Caco-2 (cell line): Measurements from ENCODE around the gene PLA2G4B. TPM values are rescaled to one million over a fixed set of nuclear protein-coding genes. Genes with fewer than 3 reads are reported as not detected.
"Not testable (repeated sequence)": the region's sequence is repeated elsewhere in the genome, so short reads cannot be mapped to it uniquely, and the experiment has no call there.

ENCODE experiments used
- BruUV-seq: library from RNA; stranded (reverse); fragments of 400-500 nt; replicated peaks from 2 replicates; lab custom pipeline; 2021; lab: Mats Ljungman, UMichigan
- CTCF ChIA-PET: fragments of 300-600 bp; sonication (Branson Sonifier 250); formaldehyde crosslinking; loops from one replicate; lab custom pipeline; 2022; ENCODE audit warnings: antibody characterized with exemption; lab: Charles Lee
- POLR2A ChIA-PET: fragments of 300-600 bp; sonication (Branson Sonifier 250); formaldehyde crosslinking; loops from one replicate; lab custom pipeline; 2022; ENCODE audit warnings: antibody characterized with exemption; lab: Charles Lee
- DNase-seq, 2 experiments: peaks; one replicate each; pipeline versions ENCODE4 v3.0.0 to v3.0.0-alpha.2; 2020 to 2022
- H3K27me3 ChIP-seq: replicated peaks from 2 replicates; pipeline ENCODE4 v1.6.0; 2011; ENCODE audit warnings: low read length; ENCODE audit not compliant: control insufficient read depth, insufficient read depth
- H3K36me3 ChIP-seq: 2 replicates; pipeline ENCODE4 v1.5.1; 2011; ENCODE audit warnings: low read length; ENCODE audit not compliant: control insufficient read depth, insufficient read depth
- H3K4me1 ChIP-seq: fragments of 250-450 bp; sonication (Bioruptor Pico); 2 replicates; pipeline ENCODE4 v1.5.1; 2020; ENCODE audit warnings: mild to moderate bottlenecking
- H3K4me3 ChIP-seq: 2 replicates; pipeline ENCODE4 v1.5.1; 2011; ENCODE audit warnings: low read depth, mild to moderate bottlenecking, control low read depth, low read length
- H3K9me3 ChIP-seq: fragments of 250-450 bp; sonication (Bioruptor Pico); 2 replicates; pipeline ENCODE4 v1.5.1; 2020; ENCODE audit warnings: mild to moderate bottlenecking, moderate library complexity
- H3K27ac Mint-ChIP-seq: one replicate; pipeline ENCODE4 v1.8.0; 2022; ENCODE audit warnings: mixed read lengths; ENCODE audit not compliant: unreplicated experiment
- H3K27me3 Mint-ChIP-seq: one replicate; pipeline ENCODE4 v1.8.0; 2022; ENCODE audit warnings: mixed read lengths; ENCODE audit not compliant: insufficient read depth, unreplicated experiment
- H3K36me3 Mint-ChIP-seq: one replicate; pipeline ENCODE4 v1.8.0; 2022; ENCODE audit warnings: mild to moderate bottlenecking, mixed read lengths; ENCODE audit not compliant: insufficient read depth, unreplicated experiment
- H3K4me1 Mint-ChIP-seq: one replicate; pipeline ENCODE4 v1.8.0; 2022; ENCODE audit warnings: low read depth, mixed read lengths; ENCODE audit not compliant: unreplicated experiment
- H3K4me3 Mint-ChIP-seq: one replicate; pipeline ENCODE4 v1.8.0; 2022; ENCODE audit warnings: mild to moderate bottlenecking, moderate library complexity, mixed read lengths; ENCODE audit not compliant: unreplicated experiment
- H3K9me3 Mint-ChIP-seq: one replicate; pipeline ENCODE4 v1.8.0; 2022; ENCODE audit warnings: mixed read lengths; ENCODE audit not compliant: unreplicated experiment
- CTCF ChIP-seq, 2 experiments: fragments of 200-600 bp in 1 of 2; IDR thresholded peaks; 1 replicate in 1 of 2; 2 replicates in 1 of 2; pipeline versions ENCODE4 v1.5.1 to v1.8.0; 2011 to 2022; ENCODE audit warnings: antibody characterized with exemption in 1 of 2, control low read depth in 1 of 2, inconsistent platforms in 1 of 2, low read depth in 1 of 2, low read length in 1 of 2, mild to moderate bottlenecking in 1 of 2, moderate library complexity in 1 of 2; ENCODE audit not compliant: insufficient read depth in 1 of 2, severe bottlenecking in 1 of 2, unreplicated experiment in 1 of 2
- intact Hi-C: fragments of 100-400 bp; cut with micrococcal nuclease; formaldehyde crosslinking; loops from one replicate; pipeline ENCODE4 v1.10.0; 2022; ENCODE audit not compliant: unreplicated experiment
- total RNA-seq: library from RNA; stranded (reverse); gene quantifications from 2 replicates; pipeline ENCODE4 v1.2.3, GENCODE V29; 2022

The PLA2G4B gene
- total RNA-seq, 1 experiment from 2014 or later = 6.0 TPM

- Histone ChIP-seq H3K4me1 (no peaks in the 10 kb centered on the region), H3K27me3 (no peaks in the 10 kb centered on the region), H3K36me3 (no peaks in the 10 kb centered on the region), H3K9me3 (no peaks in the 10 kb centered on the region), H3K4me3 (no peak overlapping the region)
- TF ChIP-seq CTCF (IDR thresholded peaks at IDR 0.05; ENCODE audit: insufficient read depth in 1 of 2, low read depth in 1 of 2, low read length in 1 of 2, severe bottlenecking in 1 of 2, unreplicated experiment in 1 of 2) = no peak
- no TSS peak for BruUV-seq
- peaks cover 12% of the 10 kb centered on the region for H3K36me3 Mint-ChIP-seq
- POLR2A ChIA-PET = no interaction called here
- no peaks in the 10 kb centered on the region for H3K9me3 Mint-ChIP-seq
- no peak overlapping the region for H3K27ac Mint-ChIP-seq
- no peak overlapping the region for H3K4me3 Mint-ChIP-seq
- no peaks in the 10 kb centered on the region for H3K27me3 Mint-ChIP-seq
- intact Hi-C loops = loop anchor here (5.0 kb wide), 1 partner anchor 72 kb away; no protein-coding TSS in a partner anchor
- DNase-seq = no peak
- CTCF ChIA-PET = no interaction called here
- peaks cover 12% of the 10 kb centered on the region for H3K4me1 Mint-ChIP-seq
Observed at GRCh38 chr15:41829959-41830646, 8.5 kb upstream of the PLA2G4B start.

- H3K9me3 ChIP-seq, H3K4me3 ChIP-seq, H3K9me3 Mint-ChIP-seq, H3K4me3 Mint-ChIP-seq, H3K36me3 ChIP-seq, H3K27me3 Mint-ChIP-seq, CTCF ChIA-PET, H3K27me3 ChIP-seq, H3K27ac Mint-ChIP-seq, intact Hi-C loops, H3K4me1 ChIP-seq, DNase-seq, POLR2A ChIA-PET, BruUV-seq: not testable (repeated sequence)
- H3K36me3 Mint-ChIP-seq = peaks cover 12% of the 10 kb centered on the region
- H3K4me1 Mint-ChIP-seq = peaks cover 12% of the 10 kb centered on the region
Observed at GRCh38 chr15:41831291-41831690, 7.4 kb upstream of the PLA2G4B start.

- Mint-ChIP-seq H3K9me3 (no peaks in the 10 kb centered on the region), H3K27me3 (no peaks in the 10 kb centered on the region), H3K4me3 (no peak overlapping the region), H3K4me1 (peaks cover 12% of the 10 kb centered on the region), H3K27ac (no peak overlapping the region), H3K36me3 (peaks cover 12% of the 10 kb centered on the region)
- Histone ChIP-seq H3K4me1 (no peaks in the 10 kb centered on the region), H3K36me3 (no peaks in the 10 kb centered on the region), H3K9me3 (no peaks in the 10 kb centered on the region), H3K27me3 (no peaks in the 10 kb centered on the region), H3K4me3 (no peak overlapping the region)
- TF ChIP-seq CTCF (IDR thresholded peaks at IDR 0.05; ENCODE audit: insufficient read depth in 1 of 2, low read depth in 1 of 2, low read length in 1 of 2, severe bottlenecking in 1 of 2, unreplicated experiment in 1 of 2) = no peak
- CTCF ChIA-PET = interaction anchor here (0.6 kb wide), 1 partner anchor 509 kb away, joined by 3 read pairs; no protein-coding TSS in a partner anchor
- DNase-seq = no peak
- intact Hi-C loops = no loop called here
- POLR2A ChIA-PET = no interaction called here
- no TSS peak for BruUV-seq
Observed at GRCh38 chr15:41832208-41832607, 6.4 kb upstream of the PLA2G4B start.
